SU-DHL-6 (cell line): ENCODE measurements around the gene WASL.

Source experiments
- H2AFZ ChIP-seq: fragments of 200-600 bp; sonication (generic); 2 replicates; pipeline ENCODE4 v1.6.1; 2014; ENCODE audit warnings: low read depth, mild to moderate bottlenecking, moderate library complexity, mixed read lengths, antibody characterized with exemption, low read length; ENCODE audit not compliant: severe bottlenecking
- H3F3A ChIP-seq: fragments of 200-600 bp; shearing (Covaris generic); 2 replicates; pipeline ENCODE4 v1.6.0; 2016; ENCODE audit warnings: antibody characterized with exemption, mild to moderate bottlenecking; ENCODE audit not compliant: insufficient read depth
- H3K27ac ChIP-seq: fragments of 200-600 bp; sonication (generic); 2 replicates; pipeline ENCODE4 v1.5.1; 2016; ENCODE audit warnings: low read depth, mild to moderate bottlenecking, low read length, moderate library complexity, mixed read lengths
- H3K27me3 ChIP-seq: fragments of 200-600 bp; sonication (generic), shearing (Covaris generic); 2 replicates; pipeline ENCODE4 v1.6.0; 2014; ENCODE audit warnings: mild to moderate bottlenecking, low read length
- H3K36me3 ChIP-seq: fragments of 200-600 bp; sonication (generic); 2 replicates; pipeline ENCODE4 v1.6.1; 2014; ENCODE audit warnings: mild to moderate bottlenecking, low read length, mixed read lengths
- H3K4me2 ChIP-seq: fragments of 300-600, 200-600 bp; shearing (Covaris generic), sonication (generic); 2 replicates; pipeline ENCODE4 v1.6.0; 2014; ENCODE audit warnings: low read length, low read depth, mild to moderate bottlenecking; ENCODE audit not compliant: poor library complexity, severe bottlenecking
- H3K4me3 ChIP-seq: fragments of 200-600 bp; sonication (generic); 2 replicates; pipeline ENCODE4 v1.5.1; 2014; ENCODE audit warnings: antibody characterized with exemption, low read length, mild to moderate bottlenecking, mixed read lengths; ENCODE audit not compliant: insufficient read depth, poor library complexity, severe bottlenecking
- H3K79me2 ChIP-seq: fragments of 200-600 bp; sonication (generic); 2 replicates; pipeline ENCODE4 v1.6.1; 2014; ENCODE audit warnings: mild to moderate bottlenecking, low read length, moderate library complexity; ENCODE audit not compliant: insufficient read depth
- H3K9ac ChIP-seq: fragments of 200-600 bp; sonication (generic); 2 replicates; pipeline ENCODE4 v1.7.0; 2014; ENCODE audit warnings: mild to moderate bottlenecking, low read length
- H3K9me2 ChIP-seq: fragments of 200-600 bp; sonication (generic); replicated peaks from 2 replicates; pipeline ENCODE4 v1.6.1; 2014; ENCODE audit warnings: low read length; ENCODE audit not compliant: insufficient read depth
- H3K9me3 ChIP-seq: fragments of 200-600 bp; sonication (generic); 2 replicates; pipeline ENCODE4 v1.6.1; 2014; ENCODE audit warnings: low read length, mixed read lengths; ENCODE audit not compliant: insufficient read depth
- H4K20me1 ChIP-seq: fragments of 200-600 bp; sonication (generic); 2 replicates; pipeline ENCODE4 v1.6.1; 2014; ENCODE audit warnings: low read depth, mild to moderate bottlenecking, antibody characterized with exemption, low read length, moderate library complexity, mixed read lengths
- CTCF ChIP-seq: fragments of 200-600 bp; sonication (generic); IDR thresholded peaks from one replicate; pipeline ENCODE4 v1.5.1; 2017; ENCODE audit warnings: antibody characterized with exemption, mild to moderate bottlenecking, low read length, moderate library complexity; ENCODE audit not compliant: insufficient read depth, poor library complexity, severe bottlenecking
- EZH2phosphoT487 ChIP-seq: fragments of 200-600 bp; sonication (generic), shearing (Covaris generic); conservative IDR thresholded peaks from 2 replicates; pipeline ENCODE4 v1.6.1; 2018; ENCODE audit warnings: mild to moderate bottlenecking, antibody characterized with exemption, low read length, moderate library complexity, mixed read lengths

The WASL gene

GRCh38 chr7:123754271-123754871 lies 5.6 kb upstream of the WASL start:
- no peaks in the 10 kb centered on the region for H3K9me2 ChIP-seq
- TF ChIP-seq CTCF (no peak), EZH2phosphoT487 (no peak)
- no peaks in the 10 kb centered on the region for H3K27me3 ChIP-seq
- H3K27ac ChIP-seq, result no peak overlapping the region
- no peak overlapping the region for H3K4me2 ChIP-seq
- H3K9ac ChIP-seq, result no peak overlapping the region
- H3K79me2 ChIP-seq, result no peaks in the 10 kb centered on the region
- H3K4me3 ChIP-seq, result no peak overlapping the region
- H2AFZ ChIP-seq, result no peak overlapping the region
- peaks cover 12% of the 10 kb centered on the region for H3F3A ChIP-seq
- H3K36me3 ChIP-seq, result no peaks in the 10 kb centered on the region
- no peaks in the 10 kb centered on the region for H3K9me3 ChIP-seq
- H4K20me1 ChIP-seq, result no peaks in the 10 kb centered on the region

- no peak overlapping the region for H3K9ac ChIP-seq
These were observed 3.7 kb upstream of the WASL start for GRCh38 chr7:123752534-123752933.

GRCh38 chr7:123751821-123752220 lies 3.0 kb upstream of the WASL start:
- no peak overlapping the region for H2AFZ ChIP-seq
- H3K27me3 ChIP-seq, result no peaks in the 10 kb centered on the region
- H3K79me2 ChIP-seq, result peaks cover 14% of the 10 kb centered on the region
- no peak overlapping the region for H3K4me3 ChIP-seq
- H3K9me2 ChIP-seq, result no peaks in the 10 kb centered on the region
- H4K20me1 ChIP-seq, result no peaks in the 10 kb centered on the region; the same call in 1 of the 2 replicates
- no peak overlapping the region for H3K27ac ChIP-seq
- H3K36me3 ChIP-seq, result no peaks in the 10 kb centered on the region
- no peaks in the 10 kb centered on the region for H3K9me3 ChIP-seq
- no peak overlapping the region for H3K9ac ChIP-seq
- H3F3A ChIP-seq, result peaks cover 15% of the 10 kb centered on the region
- no peak overlapping the region for H3K4me2 ChIP-seq
- no peak for TF ChIP-seq CTCF

More at GRCh38 chr7:123752534-123752933, 3.7 kb upstream of the WASL start:
- Histone ChIP-seq H3F3A (peaks cover 15% of the 10 kb centered on the region), H3K27ac (no peak overlapping the region), H3K9me2 (no peaks in the 10 kb centered on the region), H3K27me3 (no peaks in the 10 kb centered on the region), H3K4me3 (no peak overlapping the region), H3K79me2 (peaks cover 7% of the 10 kb centered on the region), H3K4me2 (no peak overlapping the region), H2AFZ (no peak overlapping the region), H4K20me1 (no peaks in the 10 kb centered on the region), H3K36me3 (no peaks in the 10 kb centered on the region), H3K9me3 (no peaks in the 10 kb centered on the region)
- TF ChIP-seq EZH2phosphoT487, result no peak
- TF ChIP-seq CTCF, result no peak
